Gastrocnemius medialis (tissue), 4 donors: ENCODE measurements around the gene NECTIN1. TPM values are rescaled to one million over a fixed set of nuclear protein-coding genes. Genes with fewer than 3 reads are reported as not detected.

Source experiments
- ATAC-seq, 2 donors: fragments of 150-250 bp; one replicate each; pipeline ENCODE4 v1.9.1; 2016
- DNase-seq, 2 donors: peaks; one replicate each; pipeline ENCODE4 v3.0.0-alpha.2; 2019
- H3K27ac ChIP-seq, 4 donors: fragments of 200-600 bp; sonication (generic); 1 replicate in 1 of 4; 2 replicates in 3 of 4; pipeline ENCODE4 v1.5.1; 2016 to 2018; ENCODE audit warnings: mild to moderate bottlenecking in 2 of 4, moderate library complexity in 1 of 4
- H3K27me3 ChIP-seq, 3 donors: fragments of 200-600 bp; sonication (generic) in 2 of 3; 1 replicate in 1 of 3; 2 replicates in 2 of 3; pipeline versions ENCODE4 v1.5.1 to v1.6.0; 2016 to 2019; ENCODE audit warnings: mild to moderate bottlenecking in 1 of 3, moderate library complexity in 1 of 3
- H3K36me3 ChIP-seq, 2 donors: fragments of 200-600 bp; sonication (generic) in 1 of 2; one replicate each; pipeline ENCODE4 v1.5.1; 2017 to 2018
- H3K4me1 ChIP-seq, 2 donors: fragments of 200-600 bp; sonication (generic) in 1 of 2; one replicate each; pipeline ENCODE4 v1.5.1; 2016 to 2017; ENCODE audit warnings: mild to moderate bottlenecking in 2 of 2
- H3K4me3 ChIP-seq, 4 donors: fragments of 200-600 bp; sonication (generic) in 3 of 4; 1 replicate in 1 of 4; 2 replicates in 3 of 4; pipeline ENCODE4 v1.5.1; 2016 to 2019; ENCODE audit warnings: mild to moderate bottlenecking in 2 of 4
- H3K9me3 ChIP-seq, 3 donors: fragments of 200-600 bp; sonication (generic) in 2 of 3; 1 replicate in 1 of 3; 2 replicates in 2 of 3; pipeline ENCODE4 v1.5.1; 2016 to 2019
- POLR2A ChIP-seq, 2 donors: fragments of 450-650 bp; IDR thresholded peaks; one replicate each; pipeline ENCODE4 v1.6.1; 2017; ENCODE audit warnings: antibody characterized with exemption in 2 of 2, mild to moderate bottlenecking in 2 of 2, moderate library complexity in 2 of 2
- in situ Hi-C, 4 donors: fragments of 200-750 bp; cut with MboI; loops; one replicate each; pipeline versions ENCODE4 v1.15.0 to v1.8.0; 2017; ENCODE audit warnings: low sequenced_read_pairs in 4 of 4
- intact Hi-C: fragments of 100-400 bp; cut with DNase I; formaldehyde crosslinking; loops from one replicate; pipeline ENCODE4 v1.15.1; 2023; ENCODE audit warnings: low total_unique reads
- total RNA-seq, 4 donors: library from RNA; depleted of rRNA; stranded (reverse); fragments of >200 nt; gene quantifications; one replicate each; pipeline versions ENCODE4 v1.1.0 to v1.2.3, GENCODE V29; 2016
- TF ChIP-seq, protein P1 (sequence below), 5 experiments: fragments of 450-650 bp in 3 of 5; fragments of 200-600 bp in 2 of 5; sonication (generic) in 2 of 5; IDR thresholded peaks in 4 of 5; conservative IDR thresholded peaks in 1 of 5; 1 replicate in 4 of 5; 2 replicates in 1 of 5; pipeline ENCODE4 v1.5.1; 2016 to 2019; ENCODE audit warnings: antibody characterized with exemption in 5 of 5, mild to moderate bottlenecking in 3 of 5, moderate library complexity in 3 of 5

NECTIN1 gene
- total RNA-seq, 4 donors from 2014 or later, result 0.66 to 2.2 (median 0.92) TPM

- TF ChIP-seq, protein P1, sequence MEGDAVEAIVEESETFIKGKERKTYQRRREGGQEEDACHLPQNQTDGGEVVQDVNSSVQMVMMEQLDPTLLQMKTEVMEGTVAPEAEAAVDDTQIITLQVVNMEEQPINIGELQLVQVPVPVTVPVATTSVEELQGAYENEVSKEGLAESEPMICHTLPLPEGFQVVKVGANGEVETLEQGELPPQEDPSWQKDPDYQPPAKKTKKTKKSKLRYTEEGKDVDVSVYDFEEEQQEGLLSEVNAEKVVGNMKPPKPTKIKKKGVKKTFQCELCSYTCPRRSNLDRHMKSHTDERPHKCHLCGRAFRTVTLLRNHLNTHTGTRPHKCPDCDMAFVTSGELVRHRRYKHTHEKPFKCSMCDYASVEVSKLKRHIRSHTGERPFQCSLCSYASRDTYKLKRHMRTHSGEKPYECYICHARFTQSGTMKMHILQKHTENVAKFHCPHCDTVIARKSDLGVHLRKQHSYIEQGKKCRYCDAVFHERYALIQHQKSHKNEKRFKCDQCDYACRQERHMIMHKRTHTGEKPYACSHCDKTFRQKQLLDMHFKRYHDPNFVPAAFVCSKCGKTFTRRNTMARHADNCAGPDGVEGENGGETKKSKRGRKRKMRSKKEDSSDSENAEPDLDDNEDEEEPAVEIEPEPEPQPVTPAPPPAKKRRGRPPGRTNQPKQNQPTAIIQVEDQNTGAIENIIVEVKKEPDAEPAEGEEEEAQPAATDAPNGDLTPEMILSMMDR (IDR thresholded peaks at IDR 0.05 in 4 of 5, conservative IDR thresholded peaks at IDR 0.05 in 1 of 5), result no peak
- TF ChIP-seq POLR2A (IDR thresholded peaks at IDR 0.05), result no peak
- H3K27ac ChIP-seq, result no peak overlapping the region
- in situ Hi-C loops (no loop called here), intact Hi-C loops (no loop called here)
- DNase-seq (no peak), ATAC-seq (no peak)
- H3K36me3 ChIP-seq, result no peaks in the 10 kb centered on the region
- H3K4me3 ChIP-seq, result no peak overlapping the region
- H3K27me3 ChIP-seq, result no peaks in the 10 kb centered on the region
- H3K4me1 ChIP-seq, result no peaks in the 10 kb centered on the region
- no peaks in the 10 kb centered on the region for H3K9me3 ChIP-seq
Measured at GRCh38 chr11:119772076-119772475, 43.1 kb upstream of the NECTIN1 start.

DNA sequence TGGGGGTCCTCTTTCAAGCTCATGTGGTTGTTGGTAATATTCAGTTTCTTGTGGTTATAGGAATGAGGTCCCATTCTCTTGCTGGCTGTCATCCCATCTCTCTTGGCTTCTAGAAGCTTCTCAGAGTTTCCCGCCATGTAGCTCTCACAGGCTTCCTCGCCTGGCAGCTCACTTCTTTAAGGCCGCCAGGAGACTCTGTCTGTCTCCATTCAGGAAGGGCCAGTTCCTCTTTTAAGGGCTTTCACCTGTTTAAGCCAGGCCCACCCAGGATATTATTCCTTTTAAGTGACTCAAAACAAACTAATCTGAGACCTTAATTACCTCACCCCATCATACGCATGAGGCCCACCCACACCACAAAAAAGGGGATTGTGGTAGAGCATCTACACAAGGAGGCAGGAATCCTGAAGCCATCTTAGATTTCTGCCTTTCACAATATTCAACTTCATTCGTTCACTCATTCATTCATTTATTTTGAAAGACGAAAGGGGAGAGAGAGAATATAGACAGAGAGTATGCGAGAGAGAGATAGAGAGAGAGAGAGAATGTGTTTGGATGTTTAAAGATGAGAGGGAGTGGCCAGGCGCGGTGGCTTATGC, 42.3 kb upstream of the NECTIN1 start:
- no peak for TF ChIP-seq POLR2A (IDR thresholded peaks at IDR 0.05)
- TF ChIP-seq, protein P1 (IDR thresholded peaks at IDR 0.05 in 4 of 5, conservative IDR thresholded peaks at IDR 0.05 in 1 of 5), result no peak
- no peaks in the 10 kb centered on the region for H3K9me3 ChIP-seq
- intact Hi-C loops, result no loop called here
- no peaks in the 10 kb centered on the region for H3K27me3 ChIP-seq
- ATAC-seq, result no peak
- no peak overlapping the region for H3K4me3 ChIP-seq
- in situ Hi-C loops, result no loop called here
- no peaks in the 10 kb centered on the region for H3K36me3 ChIP-seq
- no peak for DNase-seq
- H3K27ac ChIP-seq, result no peak overlapping the region
- H3K4me1 ChIP-seq, result no peaks in the 10 kb centered on the region

DNA sequence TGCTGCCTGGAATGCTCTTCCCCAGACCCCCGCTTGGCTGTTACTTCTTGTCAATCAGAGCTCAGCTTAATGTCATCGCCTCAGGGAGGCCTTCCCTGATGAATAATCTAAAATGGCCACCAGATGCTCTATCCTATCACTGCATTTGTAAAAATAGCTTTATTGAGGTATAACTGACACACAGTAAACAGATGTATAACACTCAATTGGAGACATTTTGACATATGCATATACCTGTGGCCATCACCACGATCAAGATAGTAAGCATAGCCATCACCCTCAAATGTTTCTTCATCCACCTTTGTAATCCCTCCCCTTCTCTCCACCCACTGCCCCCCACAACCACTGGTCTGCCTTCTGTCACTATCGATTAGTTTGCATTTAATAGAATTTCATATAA, 36.6 kb upstream of the NECTIN1 start:
- no peaks in the 10 kb centered on the region for H3K27me3 ChIP-seq
- no peak overlapping the region for H3K4me3 ChIP-seq
- H3K36me3 ChIP-seq, result no peaks in the 10 kb centered on the region
- no peaks in the 10 kb centered on the region for H3K9me3 ChIP-seq
- TF ChIP-seq, protein P1 (IDR thresholded peaks at IDR 0.05 in 4 of 5, conservative IDR thresholded peaks at IDR 0.05 in 1 of 5), result no peak
- no peak for TF ChIP-seq POLR2A (IDR thresholded peaks at IDR 0.05)
- intact Hi-C loops (no loop called here), in situ Hi-C loops (no loop called here)
- H3K4me1 ChIP-seq, result no peaks in the 10 kb centered on the region
- H3K27ac ChIP-seq, result no peak overlapping the region
- ATAC-seq (no peak), DNase-seq (no peak)

DNA sequence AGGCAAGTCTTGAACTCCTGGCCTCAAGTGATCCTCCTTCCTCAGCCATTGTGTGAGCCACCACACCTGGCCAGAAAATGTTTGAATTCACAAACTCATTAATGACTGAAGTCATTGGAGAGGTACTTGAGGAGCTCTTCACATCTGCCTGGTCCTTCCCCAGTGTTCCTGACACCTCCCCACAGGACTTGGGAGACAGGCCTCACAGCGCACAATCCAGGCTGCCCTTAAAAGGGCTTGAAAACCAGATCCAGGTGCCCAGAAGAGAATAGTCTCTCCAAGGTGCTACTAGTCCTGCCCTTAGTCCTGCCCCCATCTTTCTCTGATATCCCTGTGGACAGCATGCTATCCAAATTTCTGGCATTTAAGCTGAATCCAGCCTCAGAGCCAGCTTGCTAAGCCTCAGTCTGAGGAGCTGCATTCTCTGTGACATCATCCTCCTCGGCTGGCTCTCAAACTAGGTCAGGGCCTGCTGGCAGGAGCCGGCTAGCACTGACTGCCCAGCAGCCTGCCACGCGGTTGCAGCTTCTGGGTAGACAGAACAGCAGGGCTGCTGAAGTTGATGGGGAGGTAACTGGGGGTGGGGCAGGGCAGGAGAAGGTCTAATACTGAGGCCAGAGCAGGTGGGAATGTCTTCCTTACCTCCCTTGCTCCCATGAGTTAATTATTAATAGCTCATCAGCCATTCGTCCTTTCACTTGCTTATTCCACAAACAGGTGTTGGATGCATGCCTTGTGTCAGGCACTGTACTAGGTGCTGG, 35.3 kb upstream of the NECTIN1 start:
- Histone ChIP-seq H3K27ac (no peak overlapping the region), H3K4me1 (no peaks in the 10 kb centered on the region), H3K27me3 (no peaks in the 10 kb centered on the region), H3K9me3 (no peaks in the 10 kb centered on the region), H3K4me3 (no peak overlapping the region), H3K36me3 (no peaks in the 10 kb centered on the region)
- TF ChIP-seq, protein P1 (IDR thresholded peaks at IDR 0.05 in 4 of 5, conservative IDR thresholded peaks at IDR 0.05 in 1 of 5), result no peak
- TF ChIP-seq POLR2A (IDR thresholded peaks at IDR 0.05), result no peak
- DNase-seq (peak; percentile 32), ATAC-seq (peak; percentile 86 to 94)
- intact Hi-C loops, result no loop called here
- in situ Hi-C loops, result no loop called here
